ENCODE data around the gene PHF2.
"Not testable (repeated sequence)": the region's sequence is repeated elsewhere in the genome, so short reads cannot be mapped to it uniquely, and the experiment has no call there.

PHF2 gene

DNA sequence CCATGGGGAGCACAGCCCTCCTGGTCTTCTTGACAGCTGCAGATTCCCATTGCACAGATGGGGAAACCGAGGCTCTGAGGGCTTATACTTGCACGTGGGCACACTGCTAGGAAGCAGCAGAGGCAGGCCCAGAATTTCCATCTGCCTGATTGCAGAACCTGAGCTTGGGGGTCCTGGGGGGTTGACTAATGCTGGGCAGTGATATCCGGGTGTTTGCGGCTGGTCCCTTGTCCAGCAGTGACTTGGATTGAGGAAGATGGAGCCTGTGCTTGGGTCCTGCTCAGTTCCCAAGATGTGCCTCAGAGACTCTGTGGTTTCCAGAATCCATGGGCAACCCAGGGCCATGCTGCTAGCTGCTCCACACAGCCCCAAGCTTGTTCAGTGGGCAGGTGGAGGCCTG lies 91.2 kb downstream of the PHF2 start:
- DNase-seq (ENCODE audit: extremely low read depth, low read depth): no peak
- TF ChIP-seq, protein P1, sequence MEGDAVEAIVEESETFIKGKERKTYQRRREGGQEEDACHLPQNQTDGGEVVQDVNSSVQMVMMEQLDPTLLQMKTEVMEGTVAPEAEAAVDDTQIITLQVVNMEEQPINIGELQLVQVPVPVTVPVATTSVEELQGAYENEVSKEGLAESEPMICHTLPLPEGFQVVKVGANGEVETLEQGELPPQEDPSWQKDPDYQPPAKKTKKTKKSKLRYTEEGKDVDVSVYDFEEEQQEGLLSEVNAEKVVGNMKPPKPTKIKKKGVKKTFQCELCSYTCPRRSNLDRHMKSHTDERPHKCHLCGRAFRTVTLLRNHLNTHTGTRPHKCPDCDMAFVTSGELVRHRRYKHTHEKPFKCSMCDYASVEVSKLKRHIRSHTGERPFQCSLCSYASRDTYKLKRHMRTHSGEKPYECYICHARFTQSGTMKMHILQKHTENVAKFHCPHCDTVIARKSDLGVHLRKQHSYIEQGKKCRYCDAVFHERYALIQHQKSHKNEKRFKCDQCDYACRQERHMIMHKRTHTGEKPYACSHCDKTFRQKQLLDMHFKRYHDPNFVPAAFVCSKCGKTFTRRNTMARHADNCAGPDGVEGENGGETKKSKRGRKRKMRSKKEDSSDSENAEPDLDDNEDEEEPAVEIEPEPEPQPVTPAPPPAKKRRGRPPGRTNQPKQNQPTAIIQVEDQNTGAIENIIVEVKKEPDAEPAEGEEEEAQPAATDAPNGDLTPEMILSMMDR (IDR thresholded peaks at IDR 0.05; ENCODE audit: low read depth, low read length): no peak

DNA sequence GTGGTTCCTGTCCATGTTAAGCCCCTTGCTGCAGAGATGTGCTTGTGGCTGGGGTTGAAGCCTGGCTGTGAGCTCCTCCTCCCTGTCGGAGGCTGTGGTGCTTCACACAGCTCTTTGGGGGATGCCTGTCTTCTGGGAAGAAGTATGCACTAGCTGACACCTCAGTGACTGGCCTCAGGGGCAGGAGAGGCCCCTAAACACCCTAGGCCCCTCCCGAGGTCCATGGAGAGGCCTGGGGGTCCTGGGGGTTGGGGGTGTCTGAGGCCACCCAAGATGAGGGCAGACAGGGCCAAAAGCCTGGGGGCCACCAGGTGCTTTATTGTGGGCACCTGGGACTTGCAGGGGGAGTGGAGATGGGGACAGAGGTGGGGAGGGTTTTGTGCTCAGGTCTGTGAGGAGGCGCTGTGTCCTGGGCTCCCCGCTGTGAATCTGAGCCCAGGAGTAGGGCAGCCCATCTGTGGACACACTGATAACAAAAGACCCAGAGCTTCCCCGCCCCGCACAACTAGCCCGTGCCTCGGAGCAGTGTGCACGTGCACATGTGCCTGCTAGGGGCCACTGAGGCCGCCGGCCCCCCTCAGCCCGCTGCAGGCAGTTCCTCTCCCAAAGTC lies 92.0 kb downstream of the PHF2 start:
- DNase-seq (ENCODE audit: extremely low read depth, low read depth): no peak
- TF ChIP-seq, protein P1 (IDR thresholded peaks at IDR 0.05; ENCODE audit: low read depth, low read length): no peak

DNA sequence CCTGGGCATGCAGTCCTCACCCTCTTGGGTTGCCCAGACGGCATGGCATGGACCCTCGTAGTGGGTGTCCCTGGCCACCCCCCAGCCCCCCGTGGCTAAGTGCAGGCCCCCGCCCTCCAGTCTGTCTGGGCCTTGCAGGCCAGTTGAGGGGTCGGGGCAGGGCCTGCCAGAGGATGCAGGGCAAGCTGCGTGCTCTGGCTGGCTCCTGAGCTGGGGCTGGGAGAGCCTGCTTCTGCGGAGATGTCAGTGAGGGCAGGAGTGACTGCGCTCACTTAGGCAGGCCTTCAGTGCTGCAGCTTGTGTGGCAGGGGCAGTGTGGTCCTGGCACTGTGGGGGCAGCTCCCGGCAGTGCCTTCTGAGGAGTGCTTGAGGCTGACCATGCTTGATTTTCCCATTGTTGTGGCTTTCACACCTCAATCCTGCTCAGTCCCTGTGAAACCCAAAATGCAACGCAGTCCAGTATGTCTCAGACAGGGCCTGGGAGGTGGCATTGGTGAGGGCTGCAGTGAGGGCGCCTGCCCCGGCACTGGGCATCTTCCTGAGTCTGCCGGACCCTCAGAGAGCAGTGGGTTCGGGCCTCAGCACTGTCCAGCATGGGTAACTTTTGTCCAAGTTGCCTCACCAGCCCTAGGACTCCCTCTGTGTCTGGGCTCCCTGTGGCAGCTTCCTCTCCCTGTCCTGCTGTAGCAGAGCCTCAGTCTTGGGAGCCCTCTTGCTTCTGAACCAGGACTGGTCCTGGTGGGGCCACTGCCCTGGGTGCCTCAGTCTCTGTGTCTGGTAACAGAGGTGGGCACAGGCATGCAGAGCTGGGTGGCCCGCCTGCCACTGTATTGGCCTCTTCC lies 93.0 kb downstream of the PHF2 start:
- DNase-seq (ENCODE audit: extremely low read depth, low read depth): no peak
- TF ChIP-seq, protein P1 (IDR thresholded peaks at IDR 0.05; ENCODE audit: low read depth, low read length): no peak; the same call in 1 of the 2 replicates

DNA sequence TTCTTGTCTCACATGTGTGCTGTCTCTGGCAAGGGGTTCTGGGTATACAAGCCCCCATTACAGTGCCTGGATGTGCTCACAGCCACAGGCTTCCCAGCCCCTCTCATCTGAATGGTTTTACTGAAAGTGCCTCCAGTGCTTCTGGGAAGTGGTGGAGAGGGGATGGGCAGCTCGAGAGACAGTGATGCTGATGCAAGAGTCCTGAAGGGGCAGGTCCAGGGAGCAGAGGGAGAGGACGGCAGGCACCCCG lies 93.5 kb downstream of the PHF2 start:
- no peak for DNase-seq (ENCODE audit: extremely low read depth, low read depth)
- TF ChIP-seq, protein P1 (IDR thresholded peaks at IDR 0.05; ENCODE audit: low read depth, low read length): no peak

DNA sequence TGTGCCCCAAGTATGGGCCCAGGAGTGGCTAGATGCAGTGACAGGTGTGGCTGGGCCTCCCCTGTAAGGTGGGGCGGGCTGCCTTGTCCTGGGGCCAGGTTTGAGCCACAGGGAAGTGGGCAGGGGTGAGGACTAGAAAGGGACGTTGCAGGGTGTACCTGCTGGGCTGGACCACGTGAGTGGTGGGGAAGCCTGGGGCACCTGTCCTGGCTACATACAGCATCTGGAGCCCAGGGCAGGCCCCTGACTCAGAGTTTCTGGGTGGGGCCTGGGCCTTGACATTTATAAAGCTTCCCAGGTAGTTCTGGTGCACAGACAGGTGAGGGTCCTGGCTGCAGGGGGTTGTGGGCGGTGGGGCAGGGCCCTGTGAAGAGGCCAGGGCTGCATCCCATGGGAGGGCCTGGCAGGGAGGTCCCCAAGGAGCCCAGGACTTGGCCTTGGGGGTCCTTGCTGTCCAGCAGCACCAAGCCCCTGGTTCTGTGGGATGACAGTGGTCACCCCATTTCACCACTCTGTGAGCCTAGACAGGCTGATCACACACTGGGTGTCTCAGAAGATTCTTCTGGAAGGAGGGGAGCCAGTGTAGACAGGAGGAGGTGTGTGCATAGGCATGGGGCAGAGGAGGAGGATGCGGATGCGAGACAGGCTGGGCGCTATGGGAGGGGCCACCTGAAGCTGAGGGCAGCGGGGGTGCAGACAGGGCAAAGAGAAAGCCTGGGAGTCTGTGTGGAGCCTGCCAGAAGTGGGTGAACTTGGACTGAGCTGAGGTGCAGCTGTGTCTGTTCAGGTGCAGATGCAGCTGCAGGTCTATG lies 94.0 kb downstream of the PHF2 start:
- no peak for DNase-seq (ENCODE audit: extremely low read depth, low read depth)
- TF ChIP-seq, protein P1 (IDR thresholded peaks at IDR 0.05; ENCODE audit: low read depth, low read length): no peak

DNA sequence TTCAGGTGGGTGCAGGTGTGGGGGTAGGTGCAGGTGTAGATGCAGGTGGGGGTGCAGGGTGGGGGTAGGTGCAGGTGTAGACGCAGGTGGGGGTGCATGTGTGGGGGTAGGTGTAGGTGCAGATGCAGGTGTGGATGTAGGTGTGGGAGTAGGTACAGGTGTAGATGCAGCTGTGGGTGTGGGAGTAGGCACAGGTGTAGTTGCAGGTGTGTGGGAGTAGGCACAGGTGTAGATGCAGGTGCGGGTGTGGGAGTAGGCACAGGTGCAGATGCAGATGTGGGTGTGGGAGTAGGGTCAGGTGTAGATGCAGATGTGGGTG lies 94.6 kb downstream of the PHF2 start:
- no peak for DNase-seq (ENCODE audit: extremely low read depth, low read depth)
- TF ChIP-seq, protein P1 (IDR thresholded peaks at IDR 0.05; ENCODE audit: low read depth, low read length): no peak

DNA sequence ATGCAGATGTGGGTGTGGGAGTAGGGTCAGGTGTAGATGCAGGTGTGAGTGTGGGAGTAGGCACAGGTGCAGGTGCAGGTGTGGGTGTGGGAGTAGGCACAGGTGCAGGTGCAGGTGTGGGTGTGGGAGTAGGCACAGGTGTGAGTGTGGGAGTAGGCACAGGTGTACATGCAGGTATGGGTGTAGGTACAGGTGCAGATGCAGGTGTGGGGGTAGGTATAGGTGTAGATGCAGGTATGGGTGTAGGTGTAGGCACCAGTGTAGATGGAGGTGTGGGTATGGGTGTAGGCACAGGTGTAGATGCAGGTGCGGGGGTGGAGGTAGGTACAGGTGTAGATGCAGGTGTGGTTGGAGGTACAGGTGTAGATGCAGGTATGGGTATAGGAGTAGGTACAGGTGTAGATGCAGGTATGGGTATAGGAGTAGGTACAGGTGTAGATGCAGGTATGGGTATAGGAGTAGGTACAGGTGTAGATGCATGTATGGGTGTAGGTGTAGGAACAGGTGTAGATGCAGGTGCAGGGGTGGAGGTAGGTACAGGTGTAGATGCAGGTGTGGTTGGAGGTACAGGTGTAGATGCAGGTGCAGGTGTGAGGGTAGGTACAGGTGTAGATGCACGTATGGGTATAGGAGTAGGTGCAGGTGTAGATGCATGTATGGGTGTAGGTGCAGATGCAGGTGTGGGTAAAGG lies 96.1 kb downstream of the PHF2 start:
- DNase-seq (ENCODE audit: extremely low read depth, low read depth): not testable (repeated sequence)

Data from AG09319 (cell line).